Fibroblast of the aortic adventitia (primary cell): ENCODE measurements around the gene AQR. TPM values are rescaled to one million over a fixed set of nuclear protein-coding genes. Genes with fewer than 3 reads are reported as not detected.
"Not testable (repeated sequence)": the region's sequence is repeated elsewhere in the genome, so short reads cannot be mapped to it uniquely, and the experiment has no call there.

Source experiments
- DNase-seq: peaks from one replicate; pipeline ENCODE4 v3.0.0-alpha.2; 2010; ENCODE audit warnings: low read depth
- H3K4me3 ChIP-seq: 2 replicates; pipeline ENCODE4 v1.5.1; 2011; ENCODE audit warnings: low read depth, mild to moderate bottlenecking, control low read depth, low read length, moderate library complexity
- CTCF ChIP-seq: IDR thresholded peaks from 2 replicates; pipeline ENCODE4 v1.5.1; 2011; ENCODE audit warnings: mild to moderate bottlenecking, low read length, control low read depth, inconsistent platforms; ENCODE audit not compliant: insufficient read depth
- total RNA-seq: library from RNA; depleted of rRNA; stranded (reverse); fragments of >200 nt; gene quantifications from 2 replicates; pipeline ENCODE4 v1.2.3, GENCODE V29; 2012; ENCODE audit warnings: low replicate concordance

Gene AQR
- total RNA-seq, 1 donor, result 34.6 TPM

- DNase-seq, result peak; percentile 74
- no peak for TF ChIP-seq CTCF
- no peak overlapping the region for H3K4me3 ChIP-seq
These were observed 27.2 kb downstream of the AQR start for GRCh38 chr15:34942363-34942762.

GRCh38 chr15:34941831-34942230, 27.7 kb downstream of the AQR start:
- no peak for TF ChIP-seq CTCF
- no peak for DNase-seq
- no peak overlapping the region for H3K4me3 ChIP-seq

GRCh38 chr15:34941185-34941698, 28.3 kb downstream of the AQR start:
- no peak overlapping the region for H3K4me3 ChIP-seq
- no peak for TF ChIP-seq CTCF
- DNase-seq, result no peak

- H3K4me3 ChIP-seq, result no peak overlapping the region
- DNase-seq, result no peak
- no peak for TF ChIP-seq CTCF
These were observed 36.0 kb downstream of the AQR start for GRCh38 chr15:34933432-34933975.

GRCh38 chr15:34928349-34928748, 41.2 kb downstream of the AQR start:
- H3K4me3 ChIP-seq, DNase-seq: not testable (repeated sequence)

GRCh38 chr15:34927726-34928125, 41.8 kb downstream of the AQR start:
- TF ChIP-seq CTCF, result no peak
- no peak for DNase-seq

GRCh38 chr15:34914317-34914716, 55.2 kb downstream of the AQR start:
- TF ChIP-seq CTCF, result no peak

More at GRCh38 chr15:34927726-34928125, 41.8 kb downstream of the AQR start:
- no peak overlapping the region for H3K4me3 ChIP-seq

More at GRCh38 chr15:34914317-34914716, 55.2 kb downstream of the AQR start:
- no peak overlapping the region for H3K4me3 ChIP-seq
- DNase-seq, result no peak
